Measurements from ENCODE around the gene SLC35F2.
A peak's percentile ranks its signal among the peaks of the same experiment; 100 is the strongest.
"Not testable (repeated sequence)": the region's sequence is repeated elsewhere in the genome, so short reads cannot be mapped to it uniquely, and the experiment has no call there.

SLC35F2 gene

GRCh38 chr11:107769189-107769588, 89.4 kb downstream of the SLC35F2 start:
- no peaks in the 10 kb centered on the region for H3K9me3 ChIP-seq (replicated peaks; ENCODE audit: insufficient read depth, low read length)
- no peak overlapping the region for H3K4me3 ChIP-seq (ENCODE audit: low read length)
- peaks cover 6% of the 10 kb centered on the region for H3K4me1 ChIP-seq (ENCODE audit: low read length)
- no peaks in the 10 kb centered on the region for H3F3A ChIP-seq (ENCODE audit: insufficient read depth, low read length)
- TF ChIP-seq CTCF (IDR thresholded peaks at IDR 0.05; ENCODE audit: low read length) (no peak), EZH2 (optimal IDR thresholded peaks at IDR 0.05; ENCODE audit: low read depth, low read length) (no peak), EZH2phosphoT487 (IDR thresholded peaks at IDR 0.05; ENCODE audit: low read length) (no peak)
- H2AFZ ChIP-seq (ENCODE audit: low read length), result no peak overlapping the region
- no peaks in the 10 kb centered on the region for H3K27me3 ChIP-seq (replicated peaks; ENCODE audit: insufficient read depth, low read length)
- no peaks in the 10 kb centered on the region for H3K79me2 ChIP-seq (ENCODE audit: low read length)
- H3K36me3 ChIP-seq (replicated peaks; ENCODE audit: insufficient read depth, low read length), result no peaks in the 10 kb centered on the region
- no peak overlapping the region for H3K27ac ChIP-seq (ENCODE audit: low read length)
- no peak overlapping the region for H3K9ac ChIP-seq (ENCODE audit: low read length)
- H3K9me2 ChIP-seq (replicated peaks; ENCODE audit: insufficient read depth, low read length), result no peaks in the 10 kb centered on the region
- no peak for DNase-seq
- no peaks in the 10 kb centered on the region for H4K20me1 ChIP-seq (ENCODE audit: insufficient read depth, low read length)
- no peak overlapping the region for H3K4me2 ChIP-seq (ENCODE audit: low read depth, low read length)

GRCh38 chr11:107758719-107759355, 99.8 kb downstream of the SLC35F2 start:
- not testable (repeated sequence) for H3K27ac ChIP-seq (ENCODE audit: low read length); H3K27me3 ChIP-seq (replicated peaks; ENCODE audit: insufficient read depth, low read length); H3K9me2 ChIP-seq (replicated peaks; ENCODE audit: insufficient read depth, low read length); H3K9me3 ChIP-seq (replicated peaks; ENCODE audit: insufficient read depth, low read length); H2AFZ ChIP-seq (ENCODE audit: low read length); H4K20me1 ChIP-seq (ENCODE audit: insufficient read depth, low read length); H3K4me1 ChIP-seq (ENCODE audit: low read length); H3K4me3 ChIP-seq (ENCODE audit: low read length); DNase-seq; H3K4me2 ChIP-seq (ENCODE audit: low read depth, low read length); H3K9ac ChIP-seq (ENCODE audit: low read length); H3K36me3 ChIP-seq (replicated peaks; ENCODE audit: insufficient read depth, low read length); H3F3A ChIP-seq (ENCODE audit: insufficient read depth, low read length); H3K79me2 ChIP-seq (ENCODE audit: low read length)

GRCh38 chr11:107757661-107758060, 100.9 kb downstream of the SLC35F2 start:
- Histone ChIP-seq H3K9me3 (replicated peaks; ENCODE audit: insufficient read depth, low read length) (no peaks in the 10 kb centered on the region), H3K4me3 (ENCODE audit: low read length) (no peak overlapping the region), H3K36me3 (replicated peaks; ENCODE audit: insufficient read depth, low read length) (no peaks in the 10 kb centered on the region), H3K9me2 (replicated peaks; ENCODE audit: insufficient read depth, low read length) (no peaks in the 10 kb centered on the region), H3F3A (ENCODE audit: insufficient read depth, low read length) (no peaks in the 10 kb centered on the region), H3K4me1 (ENCODE audit: low read length) (no peaks in the 10 kb centered on the region), H3K27me3 (replicated peaks; ENCODE audit: insufficient read depth, low read length) (no peaks in the 10 kb centered on the region), H4K20me1 (ENCODE audit: insufficient read depth, low read length) (no peaks in the 10 kb centered on the region), H3K9ac (ENCODE audit: low read length) (no peak overlapping the region), H3K4me2 (ENCODE audit: low read depth, low read length) (no peak overlapping the region), H3K79me2 (ENCODE audit: low read length) (no peaks in the 10 kb centered on the region), H3K27ac (ENCODE audit: low read length) (no peak overlapping the region), H2AFZ (ENCODE audit: low read length) (no peak overlapping the region)
- DNase-seq, result no peak
- no peak for TF ChIP-seq EZH2phosphoT487 (IDR thresholded peaks at IDR 0.05; ENCODE audit: low read length)
- TF ChIP-seq CTCF (IDR thresholded peaks at IDR 0.05; ENCODE audit: low read length), result peak; percentile 20

GRCh38 chr11:107756553-107756952, 102.0 kb downstream of the SLC35F2 start:
- Histone ChIP-seq H2AFZ (ENCODE audit: low read length) (no peak overlapping the region), H3F3A (ENCODE audit: insufficient read depth, low read length) (no peaks in the 10 kb centered on the region), H3K9me2 (replicated peaks; ENCODE audit: insufficient read depth, low read length) (no peaks in the 10 kb centered on the region), H3K27me3 (replicated peaks; ENCODE audit: insufficient read depth, low read length) (no peaks in the 10 kb centered on the region), H3K79me2 (ENCODE audit: low read length) (no peaks in the 10 kb centered on the region), H3K4me1 (ENCODE audit: low read length) (no peaks in the 10 kb centered on the region), H3K27ac (ENCODE audit: low read length) (no peak overlapping the region), H3K9ac (ENCODE audit: low read length) (no peak overlapping the region), H4K20me1 (ENCODE audit: insufficient read depth, low read length) (no peaks in the 10 kb centered on the region), H3K4me2 (ENCODE audit: low read depth, low read length) (no peak overlapping the region), H3K36me3 (replicated peaks; ENCODE audit: insufficient read depth, low read length) (no peaks in the 10 kb centered on the region), H3K4me3 (ENCODE audit: low read length) (no peak overlapping the region), H3K9me3 (replicated peaks; ENCODE audit: insufficient read depth, low read length) (no peaks in the 10 kb centered on the region)
- DNase-seq, result no peak
- TF ChIP-seq CTCF (IDR thresholded peaks at IDR 0.05; ENCODE audit: low read length) (no peak), EZH2phosphoT487 (IDR thresholded peaks at IDR 0.05; ENCODE audit: low read length) (no peak), EZH2 (optimal IDR thresholded peaks at IDR 0.05; ENCODE audit: low read depth, low read length) (no peak)

Measured in MM.1S (cell line).